K562 (cell line): ENCODE data around the gene NDUFS5. TPM values are rescaled to one million over a fixed set of nuclear protein-coding genes. Genes with fewer than 3 reads are reported as not detected.

Source experiments
- CHD2 ChIP-seq: IDR thresholded peaks from 2 replicates; pipeline ENCODE4 v1.6.1; 2011; ENCODE audit warnings: low read depth, low read length
- CREB1 ChIP-seq, 2 experiments: sonication (generic) in 1 of 2; formaldehyde crosslinking in 1 of 2; IDR thresholded peaks; 2 replicates each; pipeline versions ENCODE4 v1.6.1 to v1.8.0; 2012 to 2022; ENCODE audit warnings: inconsistent platforms in 1 of 2, mild to moderate bottlenecking in 1 of 2, missing genetic modification reagents in 1 of 2, moderate library complexity in 1 of 2
- CREM ChIP-seq: IDR thresholded peaks from 2 replicates; pipeline ENCODE4 v1.6.1; 2014; ENCODE audit warnings: antibody characterized with exemption, low read depth
- CXXC5 ChIP-seq: fragments of 250-450 bp; sonication (Bioruptor Pico); IDR thresholded peaks from 2 replicates; pipeline ENCODE4 v1.8.0; 2022; ENCODE audit warnings: inconsistent platforms, mild to moderate bottlenecking, moderate library complexity
- EP300 ChIP-seq: IDR thresholded peaks from 2 replicates; pipeline ENCODE4 v1.6.1; 2012; ENCODE audit warnings: low read length, improper control_type of control experiment
- FIP1L1 ChIP-seq: fragments of 200-400 bp; formaldehyde crosslinking; IDR thresholded peaks from 2 replicates; pipeline ENCODE4 v1.6.1; 2018; ENCODE audit warnings: mild to moderate bottlenecking, low read depth, low read length; ENCODE audit not compliant: poor library complexity, severe bottlenecking
- HNRNPLL ChIP-seq: fragments of 200-400 bp; formaldehyde crosslinking; IDR thresholded peaks from 2 replicates; pipeline ENCODE4 v1.6.1; 2017; ENCODE audit warnings: low read length, low read depth, mild to moderate bottlenecking; ENCODE audit not compliant: poor library complexity, severe bottlenecking
- JUND ChIP-seq, 2 experiments: IDR thresholded peaks; 2 replicates in 1 of 2; 3 replicates in 1 of 2; pipeline ENCODE4 v1.6.1; 2011; ENCODE audit warnings: borderline replicate concordance in 2 of 2, low read depth in 2 of 2, low read length in 2 of 2, improper control_type of control experiment in 1 of 2, missing biosample characterization in 1 of 2, missing genetic modification characterization in 1 of 2, missing genetic modification reagents in 1 of 2
- LEF1 ChIP-seq: fragments of 450-650 bp; IDR thresholded peaks from 2 replicates; pipeline ENCODE4 v1.6.1; 2016; ENCODE audit warnings: mild to moderate bottlenecking
- MTA3 ChIP-seq: fragments of 450-650 bp; formaldehyde crosslinking; IDR thresholded peaks from 2 replicates; pipeline ENCODE4 v1.6.1; 2017; ENCODE audit warnings: mild to moderate bottlenecking, borderline replicate concordance
- NFRKB ChIP-seq: fragments of 450-650 bp; IDR thresholded peaks from 2 replicates; pipeline ENCODE4 v1.6.1; 2016; ENCODE audit warnings: low read depth
- NR1H2 ChIP-seq: sonication (generic); formaldehyde crosslinking; IDR thresholded peaks from 2 replicates; pipeline ENCODE4 v1.4.0; 2020; ENCODE audit warnings: mild to moderate bottlenecking, missing genetic modification reagents
- NR2C2 ChIP-seq, 2 experiments: fragments of 200-800 bp in 1 of 2; sonication (Bioruptor generic) in 1 of 2; sonication (generic) in 1 of 2; formaldehyde crosslinking in 1 of 2; IDR thresholded peaks; 2 replicates each; pipeline versions ENCODE4 v1.6.1 to v1.8.0; 2016 to 2022; ENCODE audit warnings: mild to moderate bottlenecking in 1 of 2, missing compliant biosample characterization in 1 of 2, missing genetic modification characterization in 1 of 2, missing genetic modification reagents in 1 of 2
- POLR2B ChIP-seq: fragments of 450-650 bp; IDR thresholded peaks from 2 replicates; pipeline ENCODE4 v1.6.1; 2018; ENCODE audit warnings: low read depth; ENCODE audit not compliant: partially characterized antibody
- POLR2G ChIP-seq: fragments of 200-400 bp; formaldehyde crosslinking; IDR thresholded peaks from 2 replicates; pipeline ENCODE4 v1.6.1; 2017; ENCODE audit warnings: low read depth, mild to moderate bottlenecking, antibody characterized with exemption, low read length, moderate library complexity
- PRMT5 ChIP-seq: sonication (generic); formaldehyde crosslinking; IDR thresholded peaks from 2 replicates; pipeline ENCODE4 v1.5.0; 2020; ENCODE audit warnings: missing genetic modification reagents
- RNF2 ChIP-seq: sonication (generic); IDR thresholded peaks from 2 replicates; pipeline ENCODE4 v1.6.1; 2016
- TAF1 ChIP-seq: IDR thresholded peaks from 2 replicates; pipeline ENCODE4 v1.6.1; 2011; ENCODE audit warnings: mild to moderate bottlenecking, low read length, moderate library complexity; ENCODE audit not compliant: insufficient read depth, control insufficient read depth, severe bottlenecking; ENCODE audit errors: extremely low read depth
- ZBTB43 ChIP-seq: sonication (generic); formaldehyde crosslinking; IDR thresholded peaks from 2 replicates; pipeline ENCODE4 v1.8.0; 2023; ENCODE audit warnings: mild to moderate bottlenecking, missing genetic modification reagents
- ZMIZ1 ChIP-seq, 2 experiments: fragments of 150-350 bp in 1 of 2; IDR thresholded peaks; 2 replicates each; pipeline ENCODE4 v1.6.1; 2012 to 2016; ENCODE audit warnings: low read depth in 2 of 2, low read length in 2 of 2, mild to moderate bottlenecking in 1 of 2, moderate library complexity in 1 of 2
- ZNF444 ChIP-seq: fragments of 250-450 bp; sonication (Bioruptor Pico); IDR thresholded peaks from 2 replicates; pipeline ENCODE4 v1.4.0; 2020; ENCODE audit warnings: mild to moderate bottlenecking, moderate library complexity
- ZNF766 ChIP-seq: fragments of 200-800 bp; sonication (Bioruptor generic); conservative IDR thresholded peaks from 2 replicates; pipeline ENCODE4 v1.6.1; 2016; ENCODE audit warnings: missing genetic modification characterization, missing compliant biosample characterization
- polyA plus RNA-seq, 8 experiments: library from polyadenylated mRNA; depleted of rRNA in 4 of 8; stranded (reverse) in 5 of 8; unstranded in 3 of 8; fragments of >200 nt; fragmentation: Nextera tagmentation in 2 of 8; fragmentation: Illumina TruSeq in 1 of 8; extraction: Ambion mirVana in 2 of 8; extraction: Trizol in 1 of 8; gene quantifications; 2 replicates each; pipeline versions ENCODE4 v1.2.1 to v1.2.3, GENCODE V29; 2011 to 2014; ENCODE audit warnings: inconsistent platforms in 1 of 8, missing spikeins in 1 of 8
- total RNA-seq, 7 experiments: library from RNA; depleted of rRNA in 6 of 7; stranded (reverse); fragments of >200 nt in 6 of 7; fragmentation: Illumina TruSeq in 2 of 7; extraction: Trizol in 2 of 7; gene quantifications; 2 replicates each; pipeline versions ENCODE4 v1.2.1 to v1.2.3, GENCODE V29; 2011 to 2021; ENCODE audit warnings: low replicate concordance in 1 of 7

The NDUFS5 gene
- total and polyA plus RNA-seq, 9 of the 15 experiments (the other 6 are each of a cell fraction or from before 2014, with no cell fraction given): 499 to 2,737 (median 1,281) TPM

- TF ChIP-seq MTA3 (peak; percentile 91; the same call in 1 of the 2 replicates), CREM (peak; percentile 98), FIP1L1 (peak; percentile 24), JUND (IDR thresholded peaks at IDR 0.05; ENCODE audit: borderline replicate concordance, low read depth, low read length) (peak; percentile 99), JUND (tag; IDR thresholded peaks at IDR 0.05; ENCODE audit: borderline replicate concordance, low read depth, low read length) (no peak; the same call in 2 of the 3 replicates), CREB1 (IDR thresholded peaks at IDR 0.05) (peak; percentile 91), CREB1 (CRISPR knock-in tag; IDR thresholded peaks at IDR 0.05) (peak; percentile 97), LEF1 (peak; percentile 83), NFRKB (peak; percentile 56; the same call in 1 of the 2 replicates), ZNF444 (CRISPR knock-in tag) (peak; percentile 74; the same call in 1 of the 2 replicates), ZNF766 (0 out of 2 replicates have a peak, but pooled peaks have one; percentile 19), NR2C2 (CRISPR knock-in tag; IDR thresholded peaks at IDR 0.05) (no peak), NR2C2 (tag; IDR thresholded peaks at IDR 0.05) (peak; percentile 88), EP300 (peak; percentile 22; the same call in 1 of the 2 replicates), HNRNPLL (peak; percentile 87), RNF2 (peak; percentile 90), POLR2G (peak; percentile 98), CXXC5 (peak; percentile 80), ZMIZ1 (IDR thresholded peaks at IDR 0.05; ENCODE audit: low read depth in 2 of 2, low read length in 2 of 2) (peak; percentile 24 to 79; a peak in 2 of 4 replicates), TAF1 (peak; percentile 93), ZBTB43 (CRISPR knock-in tag) (no peak), POLR2B (peak; percentile 91), NR1H2 (CRISPR knock-in tag) (no peak), CHD2 (peak; percentile 53; the same call in 1 of the 2 replicates), PRMT5 (CRISPR knock-in tag) (no peak)
Observed at GRCh38 chr1:38990738-38991637, 35.2 kb upstream of the NDUFS5 start, which contains the start of gene AKIRIN1 (continued).
